Smooth muscle cell (in vitro differentiated cells): ENCODE data around the gene VEGFB. TPM values are rescaled to one million over a fixed set of nuclear protein-coding genes. Genes with fewer than 3 reads are reported as not detected.

Experiments
- DNase-seq: peaks from one replicate; lab custom pipeline; 2025; ENCODE audit not compliant: unreplicated experiment; lab: John Stamatoyannopoulos, UW
- H2AFZ ChIP-seq: fragments of 200-600 bp; sonication (generic); 2 replicates; pipeline ENCODE4 v1.6.0; 2016; ENCODE audit warnings: antibody characterized with exemption, low read depth, mild to moderate bottlenecking
- H3F3A ChIP-seq: fragments of 200-600 bp; sonication (generic); 2 replicates; pipeline ENCODE4 v1.6.0; 2017; ENCODE audit warnings: antibody characterized with exemption, low read depth
- H3K27ac ChIP-seq: fragments of 200-600 bp; sonication (generic); 2 replicates; pipeline ENCODE4 v1.5.1; 2016; ENCODE audit warnings: low read depth, mild to moderate bottlenecking
- H3K27me3 ChIP-seq: fragments of 200-600 bp; sonication (generic); 2 replicates; pipeline ENCODE4 v1.6.1; 2016; ENCODE audit warnings: low read depth, mild to moderate bottlenecking
- H3K36me3 ChIP-seq: fragments of 200-600 bp; sonication (generic); 2 replicates; pipeline ENCODE4 v1.5.1; 2016; ENCODE audit warnings: low read depth
- H3K4me1 ChIP-seq: fragments of 200-600 bp; sonication (generic); 2 replicates; pipeline ENCODE4 v1.5.1; 2016; ENCODE audit warnings: low read depth
- H3K4me2 ChIP-seq: fragments of 200-600 bp; sonication (generic); 2 replicates; pipeline ENCODE4 v1.6.0; 2016; ENCODE audit warnings: mild to moderate bottlenecking
- H3K4me3 ChIP-seq: fragments of 200-600 bp; sonication (generic); 2 replicates; pipeline ENCODE4 v1.5.1; 2016; ENCODE audit warnings: mild to moderate bottlenecking
- H3K79me2 ChIP-seq: fragments of 200-600 bp; sonication (generic); 2 replicates; pipeline ENCODE4 v1.6.0; 2016; ENCODE audit warnings: low read depth, mild to moderate bottlenecking
- H3K9ac ChIP-seq: fragments of 200-600 bp; sonication (generic); 2 replicates; pipeline ENCODE4 v1.6.0; 2016; ENCODE audit warnings: low read depth
- H3K9me3 ChIP-seq: fragments of 200-600 bp; sonication (generic); replicated peaks from 2 replicates; pipeline ENCODE4 v1.5.1; 2016; ENCODE audit warnings: low read depth
- H4K20me1 ChIP-seq: fragments of 200-600 bp; sonication (generic); 2 replicates; pipeline ENCODE4 v1.6.0; 2016; ENCODE audit warnings: low read depth
- WGBS: methylation state at CpG from one replicate; pipeline ENCODE4 v1.1.7; 2016; ENCODE audit warnings: low lambda C conversion rate; 5-methylcytosine and 5-hydroxymethylcytosine counted together
- polyA plus RNA-seq: library from polyadenylated mRNA; unstranded; fragments of >200 nt; fragmentation: Nextera tagmentation; extraction: Ambion mirVana; gene quantifications from 2 replicates; pipeline ENCODE4 v1.2.1, GENCODE V29; 2016
- total RNA-seq: library from RNA; depleted of rRNA; stranded (reverse); fragments of >200 nt; gene quantifications from 2 replicates; pipeline ENCODE4 v1.2.3, GENCODE V29; 2014
- TF ChIP-seq, protein P1 (sequence below): fragments of 200-600 bp; sonication (generic); IDR thresholded peaks from 2 replicates; pipeline ENCODE4 v1.5.1; 2017; ENCODE audit warnings: borderline replicate concordance, mild to moderate bottlenecking, antibody characterized with exemption; ENCODE audit not compliant: insufficient read depth, poor library complexity, severe bottlenecking

The VEGFB gene
- total and polyA plus RNA-seq, 2 experiments from 2014 or later = 27.9 to 96.5 TPM

DNA sequence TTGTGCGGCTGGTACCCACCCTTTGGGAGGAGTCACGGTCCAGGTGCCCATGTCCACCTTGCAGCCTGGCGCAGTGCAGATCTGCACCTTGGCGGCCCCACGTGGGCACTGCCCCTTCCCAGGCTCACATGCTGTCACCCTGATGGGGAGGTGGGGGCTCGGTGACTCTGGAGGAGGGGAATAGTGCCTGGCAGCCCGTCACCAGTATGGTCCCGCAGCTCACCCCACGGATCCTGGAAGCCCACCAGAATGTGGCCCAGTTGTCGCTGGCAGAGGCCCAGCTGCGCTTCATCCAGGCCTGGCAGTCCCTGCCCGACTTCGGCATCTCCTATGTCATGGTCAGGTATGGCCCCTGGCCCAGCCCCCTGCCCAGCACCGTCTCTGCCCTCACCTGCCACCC lies 13.6 kb upstream of the VEGFB start:
- no peak for DNase-seq

DNA sequence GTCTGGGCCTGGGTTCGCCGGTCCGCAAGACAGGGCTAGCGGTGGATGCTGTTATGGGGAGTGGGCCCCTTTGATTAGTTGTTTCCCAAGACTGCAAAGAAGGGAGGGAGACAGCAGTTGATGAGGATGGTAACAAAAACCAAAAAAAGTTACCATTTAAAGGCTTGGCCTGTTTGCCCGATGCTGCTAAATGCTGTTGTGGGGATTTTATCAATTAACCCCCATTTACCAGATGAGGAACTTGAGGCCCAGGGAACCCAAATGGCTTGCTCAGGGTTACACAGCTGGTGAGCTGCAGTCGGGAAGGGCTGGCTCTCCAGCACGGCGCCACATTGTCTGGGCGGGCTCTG lies 11.8 kb upstream of the VEGFB start:
- DNase-seq = no peak
- no peaks in the 10 kb centered on the region for H3K9me3 ChIP-seq
- no peaks in the 10 kb centered on the region for H3K27me3 ChIP-seq
- no peaks in the 10 kb centered on the region for H4K20me1 ChIP-seq
- H3K4me1 ChIP-seq = peaks cover 10% of the 10 kb centered on the region
- 94% methylated on average over 9 of the region's 9 CpGs for WGBS
- H3K9ac ChIP-seq = no peak overlapping the region
- H3K4me2 ChIP-seq = no peak overlapping the region
- TF ChIP-seq, protein P1, sequence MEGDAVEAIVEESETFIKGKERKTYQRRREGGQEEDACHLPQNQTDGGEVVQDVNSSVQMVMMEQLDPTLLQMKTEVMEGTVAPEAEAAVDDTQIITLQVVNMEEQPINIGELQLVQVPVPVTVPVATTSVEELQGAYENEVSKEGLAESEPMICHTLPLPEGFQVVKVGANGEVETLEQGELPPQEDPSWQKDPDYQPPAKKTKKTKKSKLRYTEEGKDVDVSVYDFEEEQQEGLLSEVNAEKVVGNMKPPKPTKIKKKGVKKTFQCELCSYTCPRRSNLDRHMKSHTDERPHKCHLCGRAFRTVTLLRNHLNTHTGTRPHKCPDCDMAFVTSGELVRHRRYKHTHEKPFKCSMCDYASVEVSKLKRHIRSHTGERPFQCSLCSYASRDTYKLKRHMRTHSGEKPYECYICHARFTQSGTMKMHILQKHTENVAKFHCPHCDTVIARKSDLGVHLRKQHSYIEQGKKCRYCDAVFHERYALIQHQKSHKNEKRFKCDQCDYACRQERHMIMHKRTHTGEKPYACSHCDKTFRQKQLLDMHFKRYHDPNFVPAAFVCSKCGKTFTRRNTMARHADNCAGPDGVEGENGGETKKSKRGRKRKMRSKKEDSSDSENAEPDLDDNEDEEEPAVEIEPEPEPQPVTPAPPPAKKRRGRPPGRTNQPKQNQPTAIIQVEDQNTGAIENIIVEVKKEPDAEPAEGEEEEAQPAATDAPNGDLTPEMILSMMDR = no peak
- peaks cover 15% of the 10 kb centered on the region for H3K79me2 ChIP-seq
- H3F3A ChIP-seq = no peaks in the 10 kb centered on the region
- H3K36me3 ChIP-seq = no peaks in the 10 kb centered on the region
- H3K27ac ChIP-seq = no peak overlapping the region
- no peak overlapping the region for H3K4me3 ChIP-seq
- H2AFZ ChIP-seq = no peak overlapping the region

More for the DNA sequence above, 13.6 kb upstream of the VEGFB start:
- H3K9me3 ChIP-seq = no peaks in the 10 kb centered on the region
- H3K4me1 ChIP-seq = no peaks in the 10 kb centered on the region
- no peak overlapping the region for H3K27ac ChIP-seq
- no peaks in the 10 kb centered on the region for H4K20me1 ChIP-seq
- no peaks in the 10 kb centered on the region for H3K79me2 ChIP-seq
- H3K36me3 ChIP-seq = no peaks in the 10 kb centered on the region
- H2AFZ ChIP-seq = no peak overlapping the region
- no peaks in the 10 kb centered on the region for H3F3A ChIP-seq
- TF ChIP-seq, protein P1 = no peak
- WGBS = 97% methylated on average over 13 of the region's 14 CpGs
- no peak overlapping the region for H3K9ac ChIP-seq
- no peak overlapping the region for H3K4me3 ChIP-seq
- H3K4me2 ChIP-seq = no peak overlapping the region
- H3K27me3 ChIP-seq = no peaks in the 10 kb centered on the region

DNA sequence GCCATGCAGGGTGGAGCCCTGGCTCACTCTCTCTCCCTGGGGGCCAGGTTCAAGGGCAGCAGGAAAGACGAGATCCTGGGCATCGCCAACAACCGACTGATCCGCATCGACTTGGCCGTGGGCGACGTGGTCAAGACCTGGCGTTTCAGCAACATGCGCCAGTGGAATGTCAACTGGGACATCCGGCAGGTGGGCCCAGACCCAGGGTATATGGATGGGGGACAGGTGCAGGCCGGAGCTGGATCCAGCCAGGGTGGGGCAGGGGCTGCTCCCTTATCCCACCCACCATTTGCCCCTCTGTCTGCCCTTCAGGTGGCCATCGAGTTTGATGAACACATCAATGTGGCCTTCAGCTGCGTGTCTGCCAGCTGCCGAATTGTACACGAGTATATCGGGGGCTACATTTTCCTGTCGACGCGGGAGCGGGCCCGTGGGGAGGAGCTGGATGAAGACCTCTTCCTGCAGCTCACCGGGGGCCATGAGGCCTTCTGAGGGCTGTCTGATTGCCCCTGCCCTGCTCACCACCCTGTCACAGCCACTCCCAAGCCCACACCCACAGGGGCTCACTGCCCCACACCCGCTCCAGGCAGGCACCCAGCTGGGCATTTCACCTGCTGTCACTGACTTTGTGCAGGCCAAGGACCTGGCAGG lies 11.3 kb upstream of the VEGFB start:
- no peak overlapping the region for H3K9ac ChIP-seq
- no peak overlapping the region for H3K4me2 ChIP-seq
- DNase-seq = no peak
- no peak overlapping the region for H2AFZ ChIP-seq
- H3K4me1 ChIP-seq = peaks cover 10% of the 10 kb centered on the region
- H3K79me2 ChIP-seq = peaks cover 16% of the 10 kb centered on the region
- H3K9me3 ChIP-seq = no peaks in the 10 kb centered on the region
- H3K27ac ChIP-seq = no peak overlapping the region
- H3K27me3 ChIP-seq = no peaks in the 10 kb centered on the region
- H3K4me3 ChIP-seq = no peak overlapping the region
- H4K20me1 ChIP-seq = no peaks in the 10 kb centered on the region
- 97% methylated on average over 23 of the region's 24 CpGs for WGBS
- TF ChIP-seq, protein P1 = no peak
- H3F3A ChIP-seq = no peaks in the 10 kb centered on the region
- H3K36me3 ChIP-seq = no peaks in the 10 kb centered on the region
